GM12878 (cell line): ENCODE results near the gene GLI1. TPM values are rescaled to one million over a fixed set of nuclear protein-coding genes. Genes with fewer than 3 reads are reported as not detected.

Experiments
- CHD2 ChIP-seq: IDR thresholded peaks from 2 replicates; pipeline ENCODE4 v1.6.1; 2011; ENCODE audit warnings: low read depth, low read length, improper control_type of control experiment, borderline replicate concordance
- DPF2 ChIP-seq: fragments of 450-650 bp; IDR thresholded peaks from 2 replicates; pipeline ENCODE4 v1.6.1; 2017; ENCODE audit warnings: mild to moderate bottlenecking
- FOS ChIP-seq: IDR thresholded peaks from 3 replicates; pipeline ENCODE4 v1.6.1; 2011; ENCODE audit warnings: borderline replicate concordance; ENCODE audit not compliant: insufficient read length; ENCODE audit errors: extremely low read depth
- GATAD2B ChIP-seq: fragments of 450-650 bp; conservative IDR thresholded peaks from 2 replicates; pipeline ENCODE4 v1.6.1; 2017; ENCODE audit warnings: low read depth, mild to moderate bottlenecking, moderate library complexity
- HDGF ChIP-seq: fragments of 450-650 bp; IDR thresholded peaks from 2 replicates; pipeline ENCODE4 v1.6.1; 2016; ENCODE audit warnings: antibody characterized with exemption
- LARP7 ChIP-seq: fragments of 450-650 bp; IDR thresholded peaks from 2 replicates; pipeline ENCODE4 v1.6.1; 2017; ENCODE audit warnings: mild to moderate bottlenecking
- MTA3 ChIP-seq: IDR thresholded peaks from 2 replicates; pipeline ENCODE4 v1.6.1; 2012; ENCODE audit warnings: low read length, inconsistent platforms, borderline replicate concordance
- MYB ChIP-seq: fragments of 150-350 bp; IDR thresholded peaks from 2 replicates; pipeline ENCODE4 v1.6.1; 2014; ENCODE audit warnings: mild to moderate bottlenecking, low read depth, low read length, borderline replicate concordance
- MYC ChIP-seq: IDR thresholded peaks from 2 replicates; pipeline ENCODE4 v1.6.1; 2011; ENCODE audit warnings: mild to moderate bottlenecking, low read length, moderate library complexity, inconsistent platforms; ENCODE audit not compliant: insufficient read depth, insufficient replicate concordance, insufficient read length, severe bottlenecking
- RELB ChIP-seq: fragments of 450-650 bp; IDR thresholded peaks from 2 replicates; pipeline ENCODE4 v1.6.1; 2017; ENCODE audit warnings: low read depth, mild to moderate bottlenecking, moderate library complexity
- SREBF1 ChIP-seq: IDR thresholded peaks from 2 replicates; pipeline ENCODE4 v1.6.1; 2012; ENCODE audit warnings: mild to moderate bottlenecking, low read length
- USF2 ChIP-seq: IDR thresholded peaks from 2 replicates; pipeline ENCODE4 v1.6.1; 2011; ENCODE audit warnings: low read depth, low read length, improper control_type of control experiment, borderline replicate concordance
- YY1 ChIP-seq: IDR thresholded peaks from 2 replicates; pipeline ENCODE4 v1.6.1; 2011; ENCODE audit warnings: low read depth, mild to moderate bottlenecking, low read length
- ZNF207 ChIP-seq: fragments of 450-650 bp; IDR thresholded peaks from 2 replicates; pipeline ENCODE4 v1.6.1; 2014; ENCODE audit warnings: antibody characterized with exemption, mild to moderate bottlenecking, borderline replicate concordance
- polyA plus RNA-seq, 11 experiments: library from polyadenylated mRNA; depleted of rRNA in 4 of 11; unstranded in 6 of 11; stranded (reverse) in 5 of 11; fragments of >200 nt; fragmentation: Nextera tagmentation in 4 of 11; fragmentation: Illumina TruSeq in 1 of 11; extraction: Ambion mirVana in 4 of 11; extraction: Trizol in 1 of 11; gene quantifications; 1 replicate in 1 of 11; 2 replicates in 10 of 11; pipeline versions ENCODE4 v1.2.1 to v1.2.3, GENCODE V29; 2011 to 2016; ENCODE audit warnings: inconsistent platforms in 2 of 11, missing spikeins in 2 of 11, low read depth in 1 of 11
- total RNA-seq, 4 experiments: library from RNA; depleted of rRNA in 3 of 4; stranded (reverse); fragments of >200 nt in 3 of 4; fragmentation: Illumina TruSeq in 1 of 4; extraction: Trizol in 1 of 4; gene quantifications; 2 replicates each; pipeline versions ENCODE4 v1.2.1 to v1.2.3, GENCODE V29; 2013 to 2021
- TF ChIP-seq, protein P1 (sequence below): IDR thresholded peaks from 2 replicates; pipeline ENCODE4 v1.6.1; 2011; ENCODE audit warnings: borderline replicate concordance, low read depth, mild to moderate bottlenecking, moderate library complexity, mixed read lengths, low read length; ENCODE audit not compliant: insufficient read depth; ENCODE audit errors: extremely low read length
- TF ChIP-seq, protein P2 (sequence below): fragments of 150-350 bp; IDR thresholded peaks from 2 replicates; pipeline ENCODE4 v1.6.1; 2016; ENCODE audit warnings: low read depth, low read length
- TF ChIP-seq, protein P3 (sequence below): fragments of 450-650 bp; IDR thresholded peaks from 2 replicates; pipeline ENCODE4 v1.6.1; 2016; ENCODE audit warnings: mild to moderate bottlenecking
- TF ChIP-seq, protein P4 (sequence below), 3 experiments: IDR thresholded peaks in 2 of 3; conservative IDR thresholded peaks in 1 of 3; 2 replicates each; pipeline ENCODE4 v1.5.1; 2011; ENCODE audit warnings: low read depth in 3 of 3, low read length in 3 of 3, mild to moderate bottlenecking in 3 of 3, control low read depth in 2 of 3, moderate library complexity in 2 of 3, inconsistent platforms in 1 of 3, mixed read lengths in 1 of 3; ENCODE audit not compliant: control insufficient read depth in 2 of 3, insufficient read depth in 1 of 3; ENCODE audit errors: extremely low read depth in 1 of 3

GLI1 gene
- total and polyA plus RNA-seq, 10 of the 15 experiments (the other 5 are each of a cell fraction or from before 2014, with no cell fraction given): 0.27 to 1.2 (median 0.49) TPM

DNA sequence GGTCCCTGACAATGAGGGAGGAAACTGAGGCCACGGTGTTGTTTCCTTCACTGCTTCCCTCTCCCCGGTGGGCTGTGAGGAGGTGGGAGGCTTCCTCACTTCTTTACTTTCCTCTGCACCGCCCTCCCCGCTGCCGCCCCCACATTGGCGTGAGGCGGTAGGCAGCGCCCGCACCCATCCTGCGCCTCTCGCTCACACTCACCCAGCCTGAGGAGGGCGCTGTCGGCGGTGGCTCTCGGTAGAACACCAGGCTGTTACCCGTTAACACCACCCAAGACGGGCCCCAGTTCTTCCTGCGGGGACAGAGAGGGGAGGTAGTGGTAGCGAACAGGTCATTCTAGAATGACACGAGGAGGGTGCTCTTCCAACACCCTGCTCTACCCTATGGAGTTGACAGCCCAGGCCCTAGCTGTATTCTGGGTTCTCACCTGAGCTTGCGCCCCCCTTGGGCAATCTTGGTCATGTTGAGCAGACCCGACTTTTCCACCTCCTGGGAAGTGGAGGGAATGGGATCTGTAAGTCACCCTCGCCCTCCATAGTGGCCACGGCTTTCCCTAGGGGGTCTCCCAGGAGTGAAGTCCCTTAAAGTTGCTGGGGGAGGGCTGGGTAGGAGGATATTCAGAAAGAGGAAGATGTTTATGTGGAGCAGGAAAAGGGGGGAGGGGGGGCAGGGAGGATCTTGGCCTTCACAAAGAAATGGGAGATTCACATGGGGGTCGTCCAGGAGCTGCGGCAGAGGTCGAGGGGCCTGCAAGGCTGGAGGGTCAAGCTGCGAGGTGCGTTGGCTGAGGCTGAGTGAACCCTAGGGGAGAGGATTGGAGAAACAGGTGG, 16.8 kb downstream of the GLI1 start (continued):
- TF ChIP-seq, protein P1, sequence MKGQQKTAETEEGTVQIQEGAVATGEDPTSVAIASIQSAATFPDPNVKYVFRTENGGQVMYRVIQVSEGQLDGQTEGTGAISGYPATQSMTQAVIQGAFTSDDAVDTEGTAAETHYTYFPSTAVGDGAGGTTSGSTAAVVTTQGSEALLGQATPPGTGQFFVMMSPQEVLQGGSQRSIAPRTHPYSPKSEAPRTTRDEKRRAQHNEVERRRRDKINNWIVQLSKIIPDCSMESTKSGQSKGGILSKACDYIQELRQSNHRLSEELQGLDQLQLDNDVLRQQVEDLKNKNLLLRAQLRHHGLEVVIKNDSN: no peak
- TF ChIP-seq, protein P2, sequence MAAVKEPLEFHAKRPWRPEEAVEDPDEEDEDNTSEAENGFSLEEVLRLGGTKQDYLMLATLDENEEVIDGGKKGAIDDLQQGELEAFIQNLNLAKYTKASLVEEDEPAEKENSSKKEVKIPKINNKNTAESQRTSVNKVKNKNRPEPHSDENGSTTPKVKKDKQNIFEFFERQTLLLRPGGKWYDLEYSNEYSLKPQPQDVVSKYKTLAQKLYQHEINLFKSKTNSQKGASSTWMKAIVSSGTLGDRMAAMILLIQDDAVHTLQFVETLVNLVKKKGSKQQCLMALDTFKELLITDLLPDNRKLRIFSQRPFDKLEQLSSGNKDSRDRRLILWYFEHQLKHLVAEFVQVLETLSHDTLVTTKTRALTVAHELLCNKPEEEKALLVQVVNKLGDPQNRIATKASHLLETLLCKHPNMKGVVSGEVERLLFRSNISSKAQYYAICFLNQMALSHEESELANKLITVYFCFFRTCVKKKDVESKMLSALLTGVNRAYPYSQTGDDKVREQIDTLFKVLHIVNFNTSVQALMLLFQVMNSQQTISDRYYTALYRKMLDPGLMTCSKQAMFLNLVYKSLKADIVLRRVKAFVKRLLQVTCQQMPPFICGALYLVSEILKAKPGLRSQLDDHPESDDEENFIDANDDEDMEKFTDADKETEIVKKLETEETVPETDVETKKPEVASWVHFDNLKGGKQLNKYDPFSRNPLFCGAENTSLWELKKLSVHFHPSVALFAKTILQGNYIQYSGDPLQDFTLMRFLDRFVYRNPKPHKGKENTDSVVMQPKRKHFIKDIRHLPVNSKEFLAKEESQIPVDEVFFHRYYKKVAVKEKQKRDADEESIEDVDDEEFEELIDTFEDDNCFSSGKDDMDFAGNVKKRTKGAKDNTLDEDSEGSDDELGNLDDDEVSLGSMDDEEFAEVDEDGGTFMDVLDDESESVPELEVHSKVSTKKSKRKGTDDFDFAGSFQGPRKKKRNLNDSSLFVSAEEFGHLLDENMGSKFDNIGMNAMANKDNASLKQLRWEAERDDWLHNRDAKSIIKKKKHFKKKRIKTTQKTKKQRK: no peak
- TF ChIP-seq GATAD2B: peak; percentile 53; the same call in 1 of the 2 replicates
- no peak for TF ChIP-seq ZNF207
- TF ChIP-seq CHD2: 0 out of 2 replicates have a peak, but pooled peaks have one; percentile 9
- TF ChIP-seq FOS: no peak
- TF ChIP-seq MYC: no peak
- TF ChIP-seq SREBF1: no peak
- 0 out of 2 replicates have a peak, but pooled peaks have one; percentile 10 for TF ChIP-seq YY1
- TF ChIP-seq MTA3: no peak
- TF ChIP-seq, protein P3, sequence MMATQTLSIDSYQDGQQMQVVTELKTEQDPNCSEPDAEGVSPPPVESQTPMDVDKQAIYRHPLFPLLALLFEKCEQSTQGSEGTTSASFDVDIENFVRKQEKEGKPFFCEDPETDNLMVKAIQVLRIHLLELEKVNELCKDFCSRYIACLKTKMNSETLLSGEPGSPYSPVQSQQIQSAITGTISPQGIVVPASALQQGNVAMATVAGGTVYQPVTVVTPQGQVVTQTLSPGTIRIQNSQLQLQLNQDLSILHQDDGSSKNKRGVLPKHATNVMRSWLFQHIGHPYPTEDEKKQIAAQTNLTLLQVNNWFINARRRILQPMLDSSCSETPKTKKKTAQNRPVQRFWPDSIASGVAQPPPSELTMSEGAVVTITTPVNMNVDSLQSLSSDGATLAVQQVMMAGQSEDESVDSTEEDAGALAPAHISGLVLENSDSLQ: peak; percentile 8; the same call in 1 of the 2 replicates
- TF ChIP-seq RELB: peak; percentile 34; the same call in 1 of the 2 replicates
- TF ChIP-seq, protein P4, sequence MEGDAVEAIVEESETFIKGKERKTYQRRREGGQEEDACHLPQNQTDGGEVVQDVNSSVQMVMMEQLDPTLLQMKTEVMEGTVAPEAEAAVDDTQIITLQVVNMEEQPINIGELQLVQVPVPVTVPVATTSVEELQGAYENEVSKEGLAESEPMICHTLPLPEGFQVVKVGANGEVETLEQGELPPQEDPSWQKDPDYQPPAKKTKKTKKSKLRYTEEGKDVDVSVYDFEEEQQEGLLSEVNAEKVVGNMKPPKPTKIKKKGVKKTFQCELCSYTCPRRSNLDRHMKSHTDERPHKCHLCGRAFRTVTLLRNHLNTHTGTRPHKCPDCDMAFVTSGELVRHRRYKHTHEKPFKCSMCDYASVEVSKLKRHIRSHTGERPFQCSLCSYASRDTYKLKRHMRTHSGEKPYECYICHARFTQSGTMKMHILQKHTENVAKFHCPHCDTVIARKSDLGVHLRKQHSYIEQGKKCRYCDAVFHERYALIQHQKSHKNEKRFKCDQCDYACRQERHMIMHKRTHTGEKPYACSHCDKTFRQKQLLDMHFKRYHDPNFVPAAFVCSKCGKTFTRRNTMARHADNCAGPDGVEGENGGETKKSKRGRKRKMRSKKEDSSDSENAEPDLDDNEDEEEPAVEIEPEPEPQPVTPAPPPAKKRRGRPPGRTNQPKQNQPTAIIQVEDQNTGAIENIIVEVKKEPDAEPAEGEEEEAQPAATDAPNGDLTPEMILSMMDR (IDR thresholded peaks at IDR 0.05 in 2 of 3, conservative IDR thresholded peaks at IDR 0.05 in 1 of 3; ENCODE audit: control insufficient read depth in 2 of 3, extremely low read depth in 1 of 3, insufficient read depth in 1 of 3, low read depth in 3 of 3, low read length in 3 of 3): peak; percentile 48 to 81 (median 72)
- TF ChIP-seq USF2: no peak
- peak; percentile 60; the same call in 1 of the 2 replicates for TF ChIP-seq DPF2
- TF ChIP-seq LARP7: 0 out of 2 replicates have a peak, but pooled peaks have one; percentile 67
- TF ChIP-seq MYB: no peak
- peak; percentile 46; the same call in 1 of the 2 replicates for TF ChIP-seq HDGF
